A549 treated with ZK216348 at 1 μM for 4 hours (cell line): Measurements from ENCODE around the gene MTHFD2. TPM values are rescaled to one million over a fixed set of nuclear protein-coding genes. Genes with fewer than 3 reads are reported as not detected.

Experiments
- total RNA-seq: library from RNA; stranded (reverse); fragments of 200-300 nt; extraction: Qiagen RNA extraction; gene quantifications from 5 replicates; pipeline ENCODE4 v1.2.3, GENCODE V29; 2022; ENCODE audit warnings: low read depth

Gene MTHFD2
- 141 to 176 TPM (median 144 TPM) in 5 replicates for total RNA-seq

GRCh38 chr2:74198461-74199274 is at the start of gene MTHFD2:
Gene MTHFD2 (plus strand): TSS chr2:74198615. CDS start chr2:74198642, 27 bp downstream.

GRCh38 chr2:74178211-74179062 is 20.0 kb upstream of the MTHFD2 start, which contains the start of gene MOB1A:
Gene MOB1A (minus strand): TSS chr2:74178879. CDS start chr2:74178674, 205 bp downstream.

Other genes starting within 250 kb of the MTHFD2 start
- 5.7 to 9.7 TPM (median 7.2 TPM) in 5 replicates for gene TET3, start 213.7 kb upstream of the MTHFD2 start, total RNA-seq
- gene BOLA3, start 50.7 kb upstream of the MTHFD2 start, total RNA-seq, result 108 to 152 TPM (median 135 TPM) in 5 replicates
- 55.5 to 91.9 TPM (median 81.7 TPM) in 5 replicates for gene MOB1A, start 19.7 kb upstream of the MTHFD2 start, total RNA-seq
- gene SLC4A5, start 144.8 kb downstream of the MTHFD2 start, total RNA-seq, result 0.11 to 0.69 TPM (median 0.63 TPM) in 5 replicates
- 107 to 172 TPM (median 149 TPM) in 5 replicates for gene DCTN1, start 181.7 kb downstream of the MTHFD2 start, total RNA-seq
- gene C2orf81, start 223.0 kb downstream of the MTHFD2 start, total RNA-seq, result 2.1 to 3.7 TPM (median 3.0 TPM) in 5 replicates
- gene WDR54, start 223.1 kb downstream of the MTHFD2 start, total RNA-seq, result 63.6 to 93.1 TPM (median 85.8 TPM) in 5 replicates
- gene RTKN, start 243.3 kb downstream of the MTHFD2 start, total RNA-seq, result 15.5 to 29.0 TPM (median 23.7 TPM) in 5 replicates